AG20443 (cell line): ENCODE results near the gene RPS6KL1.
A peak's percentile ranks its signal among the peaks of the same experiment; 100 is the strongest.

ENCODE experiments used
- DNase-seq: peaks from one replicate; pipeline ENCODE4 v3.0.0; 2012; ENCODE audit warnings: low spot score, mixed read lengths

The RPS6KL1 gene

GRCh38 chr14:74952180-74952665, 29.2 kb upstream of the RPS6KL1 start:
- no peak for DNase-seq

- DNase-seq: no peak
Measured at GRCh38 chr14:74951443-74952179, 28.6 kb upstream of the RPS6KL1 start.

DNA sequence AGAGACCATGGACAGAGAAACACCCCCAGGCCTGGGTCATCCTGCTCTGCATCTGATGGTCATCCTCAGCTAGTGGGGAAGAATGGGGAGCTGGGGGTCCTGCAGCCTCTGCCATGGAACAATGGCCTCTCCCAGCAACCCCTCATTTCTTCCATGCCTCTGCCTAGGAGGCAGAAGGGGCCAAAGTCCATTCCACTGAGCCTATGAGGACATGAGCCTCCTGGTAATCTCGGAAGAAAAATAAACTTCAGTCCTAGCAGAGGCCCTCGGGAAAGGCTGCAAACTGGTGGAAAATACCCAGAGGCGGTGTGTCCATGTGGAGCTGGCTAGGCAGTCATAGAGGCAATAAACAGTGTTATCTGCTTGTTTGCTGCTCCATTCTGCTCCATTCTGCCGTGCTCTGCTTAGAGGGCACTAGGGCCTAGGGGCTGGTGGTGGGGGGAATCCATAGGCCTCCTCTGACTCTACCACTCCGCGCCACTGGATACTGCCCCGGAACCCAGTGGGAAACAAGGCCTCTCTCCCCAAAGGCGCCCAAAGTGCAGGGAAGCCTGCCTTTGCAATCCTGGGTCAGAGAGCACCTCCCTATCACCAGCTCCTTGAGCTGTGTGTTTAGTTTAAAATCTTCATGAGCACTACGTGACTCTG, 27.9 kb upstream of the RPS6KL1 start:
- DNase-seq: no peak

- no peak for DNase-seq
Measured at GRCh38 chr14:74949859-74950573, 27.0 kb upstream of the RPS6KL1 start.

DNA sequence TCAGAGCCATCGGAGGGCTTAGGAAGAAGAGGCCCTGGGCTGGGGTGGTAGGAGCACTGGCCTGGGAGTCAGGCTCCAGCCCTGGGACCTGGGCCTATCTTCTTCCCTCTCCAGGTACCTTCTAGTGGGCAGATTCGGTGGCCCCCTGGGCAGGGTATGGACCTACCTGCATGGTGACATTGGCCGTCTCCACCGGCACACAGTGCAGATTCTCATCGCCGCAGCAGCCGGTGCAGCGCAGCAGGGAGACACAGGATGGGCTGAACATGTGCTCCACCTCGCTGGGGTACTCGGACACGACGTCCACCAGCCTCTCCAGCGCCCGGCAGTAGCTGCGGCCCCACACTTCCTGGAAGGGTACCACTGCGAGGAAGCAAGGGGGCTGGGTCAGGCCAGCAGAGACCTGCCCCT, 26.1 kb upstream of the RPS6KL1 start:
- no peak for DNase-seq

GRCh38 chr14:74948228-74949175, 25.4 kb upstream of the RPS6KL1 start:
- peak; percentile 4 for DNase-seq

DNA sequence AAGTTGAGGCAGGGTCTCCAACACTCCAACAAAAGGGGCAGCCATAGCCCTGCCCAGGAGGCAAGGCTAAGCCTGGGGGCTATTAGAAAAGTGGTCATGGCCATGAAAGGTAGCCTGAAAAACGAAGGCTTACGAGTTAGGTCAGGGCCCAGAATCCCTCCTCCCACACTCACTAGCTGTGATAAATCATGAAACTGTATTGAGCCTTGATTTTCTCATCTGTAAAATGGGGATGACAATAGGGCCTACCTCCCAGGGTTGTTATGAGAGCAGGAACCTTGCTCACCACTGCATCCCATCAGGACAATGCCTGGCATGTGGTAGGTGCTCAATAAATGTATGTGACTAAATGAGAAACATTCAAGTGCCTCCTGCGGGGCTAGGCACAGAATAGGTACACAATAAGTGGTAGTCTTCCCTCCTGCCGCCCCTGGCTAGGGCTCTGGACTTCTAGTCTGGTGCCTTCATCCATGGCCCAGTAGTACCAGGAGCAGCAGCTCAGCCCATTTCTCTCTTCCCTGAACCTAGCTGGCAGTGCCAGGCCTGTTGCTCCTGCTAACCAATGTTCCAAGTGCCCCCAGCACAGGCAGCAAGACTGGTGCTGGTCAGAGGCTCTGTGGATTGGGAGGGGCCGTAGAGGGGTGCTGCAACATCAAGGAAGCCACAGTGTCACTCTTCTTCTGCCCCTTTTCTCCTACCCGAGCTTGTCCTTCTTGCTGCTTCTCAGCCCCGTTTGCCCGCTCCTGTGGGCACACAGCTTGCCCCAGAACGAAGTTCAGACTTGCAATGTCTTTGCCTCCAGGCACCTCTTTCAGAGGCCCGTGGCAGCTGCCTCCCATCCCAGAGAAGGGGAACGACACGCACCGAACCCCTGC, 24.5 kb upstream of the RPS6KL1 start:
- peak; percentile 2 for DNase-seq

- peak; percentile 17 for DNase-seq
Measured at GRCh38 chr14:74946659-74947281, 23.7 kb upstream of the RPS6KL1 start.

GRCh38 chr14:74945852-74946658, 23.0 kb upstream of the RPS6KL1 start:
- DNase-seq: peak; percentile 93

GRCh38 chr14:74945261-74945851, 22.3 kb upstream of the RPS6KL1 start:
- DNase-seq: peak; percentile 56

- DNase-seq: no peak
Measured at GRCh38 chr14:74942608-74943007, 19.5 kb upstream of the RPS6KL1 start.

DNA sequence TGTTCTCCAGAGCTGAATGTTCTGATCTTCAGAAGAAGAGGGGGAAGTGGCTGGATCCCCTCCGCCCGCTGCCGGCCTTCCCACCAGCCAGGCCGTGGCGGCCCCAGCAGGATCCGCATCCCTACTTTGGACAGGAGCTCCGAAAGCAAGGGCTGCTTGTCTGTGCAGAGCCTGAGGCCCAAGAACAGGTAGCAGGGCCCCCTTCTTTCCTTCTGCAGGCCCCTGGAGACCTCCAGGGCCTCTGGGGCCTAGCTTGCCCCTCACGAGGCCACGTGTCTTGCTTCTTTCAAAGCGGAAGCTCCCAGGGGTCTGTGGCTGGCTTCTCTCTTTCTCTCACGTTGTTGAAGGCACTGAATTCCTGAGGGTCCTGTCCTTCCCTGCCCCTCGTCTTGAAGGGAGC, 19.1 kb upstream of the RPS6KL1 start:
- no peak for DNase-seq

GRCh38 chr14:74941676-74942097, 18.6 kb upstream of the RPS6KL1 start:
- peak; percentile 74 for DNase-seq

- DNase-seq: no peak
Measured at GRCh38 chr14:74940956-74941565, 18.0 kb upstream of the RPS6KL1 start.

DNA sequence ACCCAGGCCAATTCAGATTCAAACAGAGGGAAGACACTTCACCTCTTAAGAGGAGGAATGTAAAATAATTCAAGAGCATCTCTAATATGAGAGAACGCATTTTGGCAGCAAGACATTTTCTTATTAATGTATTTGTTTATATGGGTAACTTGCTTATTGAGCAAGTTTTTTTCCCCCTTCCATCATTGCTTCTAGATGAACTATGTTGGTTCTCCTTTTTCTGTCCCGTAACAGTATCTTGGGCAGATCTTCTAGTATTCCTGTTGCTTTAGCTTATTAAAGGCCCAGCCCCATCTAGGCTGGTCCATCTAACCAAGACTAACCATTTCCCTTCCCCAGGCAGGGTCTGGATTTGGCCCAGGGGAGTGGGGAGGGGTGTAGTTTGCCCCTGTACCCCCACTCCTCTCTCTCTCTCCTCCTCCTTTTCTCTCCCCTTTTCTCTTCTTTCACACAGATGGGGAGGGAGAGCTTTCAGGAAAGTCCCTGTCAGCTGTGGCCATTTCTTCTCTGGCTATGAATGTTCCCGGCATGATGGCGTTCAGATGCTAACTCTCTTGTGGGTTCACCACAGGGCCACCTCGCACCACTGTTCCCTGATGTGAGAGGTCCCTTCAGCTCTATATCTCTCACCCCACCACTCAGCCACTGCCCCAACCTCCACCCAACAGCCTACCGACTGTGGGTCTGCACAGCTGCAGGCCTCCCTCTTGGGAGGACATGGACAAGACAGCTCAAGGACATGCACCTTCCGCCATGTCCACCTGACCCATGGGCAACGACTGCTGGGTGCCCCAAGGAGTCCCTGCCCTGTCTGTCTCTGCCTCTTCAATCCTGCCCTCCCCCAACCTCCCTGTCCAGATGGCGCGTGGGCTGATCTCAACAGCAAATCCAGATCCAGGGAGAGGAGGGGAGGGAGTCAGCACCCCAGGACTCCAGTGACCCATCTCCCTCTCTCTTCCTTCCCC, 15.8 kb upstream of the RPS6KL1 start:
- DNase-seq: no peak

DNA sequence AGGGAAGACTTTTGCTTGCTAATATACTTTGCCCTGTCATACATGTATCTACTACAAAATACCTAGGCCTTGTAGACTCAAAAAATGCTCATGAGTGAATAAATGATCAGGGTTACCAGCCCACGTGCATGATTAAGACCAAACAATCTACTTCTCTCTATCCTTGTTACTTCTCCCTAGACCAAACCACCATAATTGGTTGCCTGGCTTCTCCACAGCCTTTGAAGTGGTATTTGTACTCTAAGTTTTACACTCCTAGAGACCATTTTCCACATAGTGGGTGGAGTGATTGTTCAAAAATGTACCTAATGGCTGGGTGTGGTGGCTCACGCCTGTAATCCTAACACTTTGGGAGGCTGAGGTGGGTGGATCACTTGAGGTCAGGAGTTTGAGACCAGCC, 14.1 kb upstream of the RPS6KL1 start:
- no peak for DNase-seq

DNA sequence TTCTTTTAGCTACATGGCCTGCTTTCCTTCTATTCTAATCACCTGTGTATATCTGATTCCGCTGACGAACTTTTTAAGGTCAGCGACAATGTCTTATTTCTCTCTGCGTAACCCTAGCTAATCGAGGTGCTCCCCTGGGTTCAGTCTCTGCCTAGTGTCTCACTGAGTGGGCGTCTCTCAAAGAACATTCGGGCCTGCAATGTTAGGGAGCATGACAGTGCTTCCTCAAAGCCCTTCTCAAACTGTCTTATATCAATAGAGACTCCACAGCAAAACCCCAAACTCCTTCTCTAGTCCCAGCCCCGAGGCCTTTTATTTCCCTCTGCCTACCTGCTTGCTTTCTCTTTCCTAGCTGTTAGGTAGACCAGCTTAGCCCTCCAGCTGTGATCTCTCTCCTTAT, 13.7 kb upstream of the RPS6KL1 start:
- no peak for DNase-seq
